Epithelial cell of prostate (primary cell): ENCODE data around the gene GDAP2.

ENCODE experiments used
- DNase-seq: peaks from one replicate; pipeline ENCODE4 v3.0.0-alpha.2; 2011; ENCODE audit warnings: low read depth, low spot score
- H3K27ac ChIP-seq: fragments of 450-650 bp; 2 replicates; pipeline ENCODE4 v1.5.1; 2017; ENCODE audit warnings: mild to moderate bottlenecking

Gene GDAP2

GRCh38 chr1:117815926-117816325 lies 113.5 kb downstream of the GDAP2 start:
- no peak overlapping the region for H3K27ac ChIP-seq
- DNase-seq = no peak

GRCh38 chr1:117814856-117815797 lies 114.3 kb downstream of the GDAP2 start:
- no peak overlapping the region for H3K27ac ChIP-seq
- no peak for DNase-seq
